Skin epidermis (tissue), 12 donors: ENCODE data around the gene STARD9.

ENCODE experiments used
- H3K27ac ChIP-seq, 21 experiments: fragments of 200-600 bp; sonication (generic) in 11 of 21; one replicate each; pipeline ENCODE4 v1.5.0; 2020; ENCODE audit warnings: mild to moderate bottlenecking in 3 of 21, inconsistent platforms in 2 of 21, moderate library complexity in 2 of 21
- H3K4me3 ChIP-seq, 7 experiments: fragments of 200-600 bp; sonication (generic) in 2 of 7; one replicate each; pipeline ENCODE4 v1.5.0; 2020; ENCODE audit warnings: inconsistent platforms in 2 of 7, mild to moderate bottlenecking in 2 of 7, moderate library complexity in 1 of 7

The STARD9 gene

DNA sequence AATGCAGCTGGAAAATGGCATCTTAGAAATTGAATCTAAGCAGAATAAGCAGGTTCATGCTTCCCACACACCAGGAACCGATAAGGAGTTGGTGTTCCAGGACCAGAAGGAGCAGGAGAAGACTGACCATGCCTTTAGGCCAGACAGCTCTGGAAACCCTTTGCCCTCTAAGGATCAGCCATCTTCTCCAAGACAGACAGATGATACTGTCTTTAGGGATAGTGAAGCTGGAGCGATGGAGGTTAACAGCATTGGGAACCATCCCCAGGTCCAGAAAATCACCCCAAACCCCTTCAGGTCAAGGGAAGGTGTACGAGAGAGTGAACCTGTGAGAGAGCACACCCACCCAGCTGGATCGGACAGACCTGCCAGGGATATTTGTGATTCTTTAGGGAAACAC is 112.3 kb downstream of the STARD9 start:
- no peak overlapping the region for H3K27ac ChIP-seq
- H3K4me3 ChIP-seq, result no peak overlapping the region

GRCh38 chr15:42688301-42688700 is 112.9 kb downstream of the STARD9 start:
- H3K27ac ChIP-seq, result no peak overlapping the region

GRCh38 chr15:42691308-42691707 is 115.9 kb downstream of the STARD9 start:
- H3K4me3 ChIP-seq, result no peak overlapping the region

More at GRCh38 chr15:42688301-42688700, 112.9 kb downstream of the STARD9 start:
- H3K4me3 ChIP-seq, result no peak overlapping the region

DNA sequence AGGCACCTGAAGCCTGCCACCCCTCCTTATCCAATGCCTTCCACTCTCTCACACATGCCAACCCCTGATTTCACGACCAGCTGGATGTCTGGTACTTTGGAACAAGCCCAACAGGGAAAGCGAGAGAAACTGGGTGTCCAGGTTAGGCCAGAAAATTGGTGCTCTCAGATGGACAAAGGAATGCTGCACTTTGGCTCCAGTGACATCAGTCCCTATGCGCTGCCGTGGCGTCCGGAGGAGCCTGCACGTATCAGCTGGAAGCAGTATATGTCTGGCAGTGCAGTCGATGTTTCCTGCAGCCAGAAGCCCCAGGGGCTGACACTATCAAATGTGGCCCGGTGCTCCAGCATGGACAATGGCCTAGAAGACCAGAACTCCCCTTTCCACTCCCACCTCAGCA is 116.4 kb downstream of the STARD9 start:
- Histone ChIP-seq H3K4me3 (no peak overlapping the region), H3K27ac (no peak overlapping the region)

More at GRCh38 chr15:42691308-42691707, 115.9 kb downstream of the STARD9 start:
- H3K27ac ChIP-seq, result no peak overlapping the region

DNA sequence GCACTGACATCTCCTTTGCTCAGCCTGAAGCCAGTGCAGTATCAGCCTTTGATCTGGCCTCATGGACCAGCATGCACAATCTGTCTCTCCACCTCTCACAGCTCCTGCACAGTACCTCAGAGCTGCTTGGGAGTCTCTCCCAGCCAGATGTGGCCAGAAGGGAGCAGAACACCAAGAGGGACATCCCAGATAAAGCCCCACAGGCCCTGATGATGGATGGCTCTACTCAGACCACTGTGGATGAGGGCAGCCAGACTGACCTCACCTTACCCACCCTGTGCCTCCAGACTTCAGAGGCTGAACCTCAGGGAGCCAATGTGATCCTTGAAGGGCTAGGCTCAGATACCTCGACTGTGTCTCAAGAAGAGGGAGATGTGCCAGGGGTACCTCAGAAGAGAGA is 117.1 kb downstream of the STARD9 start:
- Histone ChIP-seq H3K4me3 (no peak overlapping the region), H3K27ac (no peak overlapping the region)

- no peak overlapping the region for H3K4me3 ChIP-seq
- no peak overlapping the region for H3K27ac ChIP-seq
These were observed 117.6 kb downstream of the STARD9 start for GRCh38 chr15:42692997-42693396.

GRCh38 chr15:42693496-42693895 is 118.1 kb downstream of the STARD9 start:
- no peak overlapping the region for H3K27ac ChIP-seq
- no peak overlapping the region for H3K4me3 ChIP-seq

- Histone ChIP-seq H3K4me3 (no peak overlapping the region), H3K27ac (no peak overlapping the region)
These were observed 118.5 kb downstream of the STARD9 start for GRCh38 chr15:42693942-42694341.

- H3K27ac ChIP-seq, result no peak overlapping the region
- H3K4me3 ChIP-seq, result no peak overlapping the region
These were observed 119.0 kb downstream of the STARD9 start for GRCh38 chr15:42694398-42694797.

GRCh38 chr15:42695527-42696071 is 120.2 kb downstream of the STARD9 start:
- H3K4me3 ChIP-seq, result no peak overlapping the region
- H3K27ac ChIP-seq, result no peak overlapping the region

DNA sequence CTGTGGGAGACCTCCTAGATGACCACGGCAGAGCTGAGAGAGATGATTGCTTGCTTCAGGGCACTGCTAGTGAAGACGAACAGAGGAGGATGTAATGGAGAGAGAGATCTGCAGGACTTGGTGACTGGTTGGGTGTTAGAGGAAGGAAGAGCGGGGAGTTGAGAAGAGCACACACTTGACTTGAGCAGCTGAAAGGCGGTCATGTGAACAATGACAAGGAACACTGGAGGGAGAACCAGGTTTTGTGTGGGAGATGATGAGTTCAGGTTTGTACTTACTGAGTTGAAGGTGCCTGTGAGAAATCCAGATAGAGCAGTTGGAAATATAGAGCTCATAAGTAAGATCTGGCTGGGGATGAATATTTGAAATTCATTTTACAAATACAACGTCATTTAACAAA is 121.2 kb downstream of the STARD9 start:
- H3K27ac ChIP-seq, result no peak overlapping the region

DNA sequence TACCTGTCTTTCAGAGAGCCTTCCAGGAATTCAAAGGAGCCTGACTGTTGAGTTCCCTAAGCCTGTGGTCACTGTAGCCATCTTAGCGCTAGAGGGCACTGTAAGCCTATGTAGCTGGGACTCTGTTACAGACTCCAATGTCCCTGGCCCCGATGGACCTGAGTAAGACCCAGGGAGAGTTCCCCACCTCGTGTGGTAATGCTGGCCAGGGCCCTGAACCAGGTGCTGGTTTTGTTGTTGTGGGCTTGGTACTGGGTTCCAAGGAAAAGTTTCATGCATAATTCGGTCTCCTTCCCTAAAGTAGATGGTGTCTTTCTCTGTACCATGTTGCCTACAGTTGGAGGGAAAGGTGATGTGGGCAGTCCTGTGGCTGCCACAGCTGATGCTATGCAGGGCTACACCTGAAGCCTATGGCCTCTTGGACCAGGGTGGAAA is 129.1 kb downstream of the STARD9 start:
- H3K4me3 ChIP-seq, result no peak overlapping the region
- no peak overlapping the region for H3K27ac ChIP-seq

More for the DNA sequence above, 121.2 kb downstream of the STARD9 start:
- no peak overlapping the region for H3K4me3 ChIP-seq

- no peak overlapping the region for H3K4me3 ChIP-seq
- H3K27ac ChIP-seq, result no peak overlapping the region
These were observed 129.9 kb downstream of the STARD9 start for GRCh38 chr15:42705336-42705735.

DNA sequence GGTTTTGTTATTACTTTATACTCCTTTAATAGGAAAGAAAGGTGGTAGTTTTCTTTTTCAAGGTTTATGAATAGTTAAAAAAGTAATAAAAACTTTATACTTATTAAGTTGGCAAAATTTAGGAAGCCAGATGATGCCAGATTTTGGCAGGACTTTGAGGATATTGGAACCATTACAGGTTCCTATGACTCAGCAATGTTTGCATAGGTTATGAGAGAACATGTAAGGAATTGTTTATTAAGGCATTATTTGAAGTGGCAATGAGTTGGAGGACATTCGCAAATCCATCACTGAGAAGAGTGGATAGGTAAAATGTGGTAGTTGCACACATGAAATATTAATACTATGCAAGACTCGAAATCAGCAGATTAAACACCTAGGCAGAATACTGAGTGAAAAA is 131.7 kb downstream of the STARD9 start:
- H3K27ac ChIP-seq, result peak overlapping the region in 1 of 21 experiments; percentile 44

GRCh38 chr15:42707873-42708544 is 132.6 kb downstream of the STARD9 start:
- no peak overlapping the region for H3K27ac ChIP-seq
- H3K4me3 ChIP-seq, result no peak overlapping the region

More for the DNA sequence above, 131.7 kb downstream of the STARD9 start:
- H3K4me3 ChIP-seq, result no peak overlapping the region

DNA sequence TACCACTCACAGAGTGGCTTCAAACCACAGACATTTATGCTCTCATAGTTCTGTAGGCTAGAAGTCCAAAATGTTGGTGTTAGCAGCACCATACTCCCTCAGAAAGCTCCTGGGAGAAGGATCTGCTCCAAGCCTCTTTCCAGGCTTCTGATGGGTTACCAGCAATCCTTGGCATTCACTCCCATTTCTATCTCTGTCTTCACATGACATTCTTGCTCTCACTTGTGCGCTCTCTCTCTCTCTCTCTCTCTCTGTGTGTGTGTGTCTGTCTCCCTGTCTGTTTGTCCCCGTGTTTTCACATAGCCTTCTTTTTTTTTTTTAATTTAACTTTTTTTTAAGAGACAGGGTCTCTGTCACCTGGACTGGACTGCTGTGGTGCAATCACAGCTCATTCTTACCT is 135.3 kb downstream of the STARD9 start:
- Histone ChIP-seq H3K27ac (no peak overlapping the region), H3K4me3 (no peak overlapping the region)

DNA sequence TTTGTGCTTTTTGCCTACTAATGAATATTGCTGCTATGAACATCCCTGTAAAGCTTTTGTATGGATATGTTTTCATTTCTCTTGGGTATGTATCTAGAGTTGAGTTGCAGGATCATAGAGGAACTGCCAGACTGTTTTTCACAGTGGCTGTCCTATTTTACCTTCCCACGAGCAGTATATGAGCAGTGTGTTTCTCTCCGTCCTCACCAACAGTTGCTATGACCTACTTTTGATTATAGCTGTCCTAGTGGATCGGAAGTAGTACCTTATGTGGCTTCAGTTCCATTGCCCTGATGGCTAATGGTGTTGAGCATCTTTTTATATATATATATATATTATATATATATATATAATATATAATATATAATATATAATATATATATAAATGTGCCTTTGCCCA is 136.3 kb downstream of the STARD9 start:
- Histone ChIP-seq H3K27ac (no peak overlapping the region), H3K4me3 (no peak overlapping the region)

DNA sequence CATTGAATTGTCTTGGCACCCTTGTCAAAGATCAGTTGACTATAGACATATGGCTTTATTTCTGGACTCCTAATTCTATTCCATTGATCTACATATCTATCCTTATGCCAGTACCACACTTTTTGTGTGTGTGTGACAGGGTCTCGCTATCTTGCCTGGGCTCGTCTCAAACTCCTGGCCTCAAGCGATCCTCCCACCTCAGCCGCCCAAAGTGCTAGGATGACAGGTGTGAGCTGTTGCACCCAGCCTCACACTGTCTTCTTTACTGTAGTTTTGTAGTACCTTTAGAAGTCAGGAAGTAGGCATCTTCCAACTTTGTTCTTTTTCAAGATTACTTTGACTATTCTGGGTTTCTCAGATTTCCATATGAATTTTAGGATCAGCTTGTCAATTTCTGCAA is 137.2 kb downstream of the STARD9 start:
- no peak overlapping the region for H3K4me3 ChIP-seq

GRCh38 chr15:42716125-42716524 is 140.7 kb downstream of the STARD9 start:
- H3K4me3 ChIP-seq, result no peak overlapping the region
- H3K27ac ChIP-seq, result no peak overlapping the region

More for the DNA sequence above, 137.2 kb downstream of the STARD9 start:
- no peak overlapping the region for H3K27ac ChIP-seq

DNA sequence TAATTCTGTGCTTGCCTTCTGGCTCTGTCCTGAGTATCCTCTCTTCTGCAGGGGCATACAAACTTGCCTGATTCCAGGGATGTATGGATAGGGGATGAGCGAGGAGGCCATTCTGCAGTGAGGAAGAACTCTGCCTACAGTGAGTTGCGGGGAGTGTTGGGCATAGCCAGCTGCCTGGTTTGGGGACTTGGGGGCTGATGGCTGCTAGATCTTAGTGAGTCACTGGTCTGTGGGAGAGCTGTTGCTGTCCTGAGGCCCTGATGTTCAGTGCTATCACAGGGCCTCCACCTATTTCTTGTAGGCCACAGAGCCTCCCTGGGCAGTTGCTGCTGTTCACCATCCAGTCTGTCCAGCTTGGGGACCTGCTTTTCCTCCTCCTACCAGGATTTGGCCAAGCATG is 141.2 kb downstream of the STARD9 start:
- Histone ChIP-seq H3K27ac (no peak overlapping the region), H3K4me3 (no peak overlapping the region)

- no peak overlapping the region for H3K4me3 ChIP-seq
- H3K27ac ChIP-seq, result no peak overlapping the region
These were observed 143.6 kb downstream of the STARD9 start for GRCh38 chr15:42719043-42719442.

DNA sequence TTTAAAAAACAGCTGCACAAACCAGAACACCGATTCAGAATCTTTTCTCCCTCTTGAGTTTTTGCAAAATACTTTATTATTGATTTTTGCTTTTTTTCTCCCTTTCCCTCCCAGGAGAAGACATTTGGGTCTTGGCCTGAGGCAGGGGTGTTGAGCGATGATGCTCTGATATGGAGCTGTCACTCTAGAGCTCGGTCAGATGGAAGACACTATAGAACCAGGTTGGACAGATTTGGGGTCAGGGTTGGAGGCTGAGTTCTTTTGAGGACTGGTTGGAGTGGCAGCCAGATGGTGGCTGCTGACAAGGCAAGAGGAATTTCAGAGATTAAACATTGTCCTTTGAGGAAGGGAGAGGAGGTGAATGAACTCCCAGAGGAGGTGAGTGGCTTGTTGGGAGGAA is 144.7 kb downstream of the STARD9 start:
- H3K4me3 ChIP-seq, result no peak overlapping the region

More for the DNA sequence above, 144.7 kb downstream of the STARD9 start:
- H3K27ac ChIP-seq, result no peak overlapping the region
